Measurements from ENCODE around the gene FAM107B. TPM values are rescaled to one million over a fixed set of nuclear protein-coding genes. Genes with fewer than 3 reads are reported as not detected.

FAM107B gene
- polyA plus RNA-seq, 3 donors from 2014 or later = 240 to 338 (median 268) TPM

GRCh38 chr10:14625765-14626525, 148.8 kb downstream of the FAM107B start:
- no peak overlapping the region for H3K4me3 Mint-ChIP-seq
- DNase-seq = no peak
- no peaks in the 10 kb centered on the region for H3K4me1 Mint-ChIP-seq
- H3K36me3 Mint-ChIP-seq = peaks cover 0 to 4% (median 0%) of the 10 kb centered on the region in 3 donors
- peak overlapping the region in 1 of 6 donors; percentile 2 for H3K27ac Mint-ChIP-seq
- no peaks in the 10 kb centered on the region for H3K9me3 Mint-ChIP-seq
- peaks cover 0 to 4% (median 4%) of the 10 kb centered on the region in 3 donors for H3K27me3 Mint-ChIP-seq (ENCODE audit: low read depth in 3 of 3)

GRCh38 chr10:14625192-14625631, 149.5 kb downstream of the FAM107B start:
- no peak for DNase-seq
- no peak overlapping the region for H3K4me3 Mint-ChIP-seq
- no peak overlapping the region for H3K27ac Mint-ChIP-seq
- no peaks in the 10 kb centered on the region for H3K4me1 Mint-ChIP-seq
- peaks cover 0 to 4% (median 0%) of the 10 kb centered on the region in 3 donors for H3K36me3 Mint-ChIP-seq
- H3K27me3 Mint-ChIP-seq (ENCODE audit: low read depth in 3 of 3) = peaks cover 0 to 4% (median 4%) of the 10 kb centered on the region in 3 donors
- H3K9me3 Mint-ChIP-seq = no peaks in the 10 kb centered on the region

GRCh38 chr10:14624600-14624999, 150.1 kb downstream of the FAM107B start:
- Mint-ChIP-seq H3K9me3 (no peaks in the 10 kb centered on the region), H3K4me1 (no peaks in the 10 kb centered on the region), H3K36me3 (peaks cover 0 to 4% (median 0%) of the 10 kb centered on the region in 3 donors), H3K27ac (no peak overlapping the region), H3K4me3 (no peak overlapping the region), H3K27me3 (ENCODE audit: low read depth in 3 of 3) (peaks cover 0 to 4% (median 4%) of the 10 kb centered on the region in 3 donors)
- DNase-seq = no peak

- Mint-ChIP-seq H3K27ac (no peak overlapping the region), H3K27me3 (ENCODE audit: low read depth in 3 of 3) (peaks cover 0 to 4% (median 4%) of the 10 kb centered on the region in 3 donors), H3K4me3 (no peak overlapping the region), H3K4me1 (no peaks in the 10 kb centered on the region), H3K9me3 (no peaks in the 10 kb centered on the region), H3K36me3 (peaks cover 0 to 4% (median 0%) of the 10 kb centered on the region in 3 donors)
- DNase-seq = no peak
Observed at GRCh38 chr10:14623931-14624330, 150.8 kb downstream of the FAM107B start.

- Mint-ChIP-seq H3K27me3 (ENCODE audit: low read depth in 3 of 3) (peaks cover 0 to 4% (median 4%) of the 10 kb centered on the region in 3 donors), H3K9me3 (no peaks in the 10 kb centered on the region), H3K27ac (peak overlapping the region in 1 of 6 donors; percentile 67), H3K4me3 (no peak overlapping the region), H3K36me3 (no peaks in the 10 kb centered on the region), H3K4me1 (peaks cover 8 to 10% of the 10 kb centered on the region in 2 donors)
- no peak for DNase-seq
Observed at GRCh38 chr10:14621037-14621436, 153.7 kb downstream of the FAM107B start.

GRCh38 chr10:14618674-14619073, 156.0 kb downstream of the FAM107B start:
- H3K4me1 Mint-ChIP-seq = peaks cover 8 to 10% of the 10 kb centered on the region in 2 donors
- DNase-seq = no peak
- no peaks in the 10 kb centered on the region for H3K36me3 Mint-ChIP-seq
- H3K4me3 Mint-ChIP-seq = no peak overlapping the region
- H3K27me3 Mint-ChIP-seq (ENCODE audit: low read depth in 3 of 3) = no peaks in the 10 kb centered on the region
- H3K27ac Mint-ChIP-seq = no peak overlapping the region
- H3K9me3 Mint-ChIP-seq = no peaks in the 10 kb centered on the region

GRCh38 chr10:14617852-14618251, 156.8 kb downstream of the FAM107B start:
- Mint-ChIP-seq H3K9me3 (no peaks in the 10 kb centered on the region), H3K27ac (peak overlapping the region in 1 of 6 donors; percentile 22), H3K27me3 (ENCODE audit: low read depth in 3 of 3) (no peaks in the 10 kb centered on the region), H3K36me3 (no peaks in the 10 kb centered on the region), H3K4me1 (peaks cover 8 to 10% of the 10 kb centered on the region in 2 donors), H3K4me3 (no peak overlapping the region)
- no peak for DNase-seq

- H3K27ac Mint-ChIP-seq = peak overlapping the region in 4 of 6 donors; percentile 13 to 59 (median 32)
- H3K4me3 Mint-ChIP-seq = no peak overlapping the region
Observed at GRCh38 chr10:14616955-14617730, 157.6 kb downstream of the FAM107B start.

GRCh38 chr10:14616465-14616864, 158.2 kb downstream of the FAM107B start:
- Mint-ChIP-seq H3K27me3 (ENCODE audit: low read depth in 3 of 3) (peaks cover 0 to 1% (median 0%) of the 10 kb centered on the region in 3 donors), H3K4me1 (peaks cover 8 to 10% of the 10 kb centered on the region in 2 donors), H3K27ac (no peak overlapping the region), H3K4me3 (no peak overlapping the region), H3K36me3 (no peaks in the 10 kb centered on the region), H3K9me3 (no peaks in the 10 kb centered on the region)
- no peak for DNase-seq

More at GRCh38 chr10:14616955-14617730, 157.6 kb downstream of the FAM107B start:
- Mint-ChIP-seq H3K4me1 (peaks cover 8 to 10% of the 10 kb centered on the region in 2 donors), H3K27me3 (ENCODE audit: low read depth in 3 of 3) (peaks cover 0 to 1% (median 0%) of the 10 kb centered on the region in 3 donors), H3K9me3 (no peaks in the 10 kb centered on the region), H3K36me3 (no peaks in the 10 kb centered on the region)
- no peak for DNase-seq

GRCh38 chr10:14613588-14613920, 161.1 kb downstream of the FAM107B start:
- H3K4me3 Mint-ChIP-seq = no peak overlapping the region

GRCh38 chr10:14612873-14613587, 161.7 kb downstream of the FAM107B start:
- no peak overlapping the region for H3K27ac Mint-ChIP-seq
- peaks cover 10 to 14% of the 10 kb centered on the region in 2 donors for H3K4me1 Mint-ChIP-seq
- no peaks in the 10 kb centered on the region for H3K36me3 Mint-ChIP-seq
- peaks cover 0 to 1% (median 0%) of the 10 kb centered on the region in 3 donors for H3K27me3 Mint-ChIP-seq (ENCODE audit: low read depth in 3 of 3)
- no peak for DNase-seq
- H3K9me3 Mint-ChIP-seq = no peaks in the 10 kb centered on the region
- H3K4me3 Mint-ChIP-seq = no peak overlapping the region

More at GRCh38 chr10:14613588-14613920, 161.1 kb downstream of the FAM107B start:
- peaks cover 0 to 1% (median 0%) of the 10 kb centered on the region in 3 donors for H3K27me3 Mint-ChIP-seq (ENCODE audit: low read depth in 3 of 3)
- H3K27ac Mint-ChIP-seq = no peak overlapping the region
- no peak for DNase-seq
- H3K36me3 Mint-ChIP-seq = no peaks in the 10 kb centered on the region
- H3K9me3 Mint-ChIP-seq = no peaks in the 10 kb centered on the region
- H3K4me1 Mint-ChIP-seq = peaks cover 10% of the 10 kb centered on the region in 2 donors

GRCh38 chr10:14611968-14612693, 162.6 kb downstream of the FAM107B start:
- no peak for DNase-seq

GRCh38 chr10:14609178-14609577, 165.5 kb downstream of the FAM107B start:
- no peak for DNase-seq
- Mint-ChIP-seq H3K27me3 (ENCODE audit: low read depth in 3 of 3) (peaks cover 0 to 3% (median 1%) of the 10 kb centered on the region in 3 donors), H3K36me3 (no peaks in the 10 kb centered on the region), H3K4me1 (peaks cover 8 to 14% of the 10 kb centered on the region in 2 donors), H3K9me3 (no peaks in the 10 kb centered on the region), H3K4me3 (no peak overlapping the region), H3K27ac (no peak overlapping the region)

More at GRCh38 chr10:14611968-14612693, 162.6 kb downstream of the FAM107B start:
- Mint-ChIP-seq H3K27me3 (ENCODE audit: low read depth in 3 of 3) (peaks cover 0 to 1% (median 0%) of the 10 kb centered on the region in 3 donors), H3K36me3 (no peaks in the 10 kb centered on the region), H3K4me1 (peaks cover 6 to 10% of the 10 kb centered on the region in 2 donors), H3K27ac (no peak overlapping the region), H3K9me3 (no peaks in the 10 kb centered on the region), H3K4me3 (no peak overlapping the region)

Data from immature natural killer cell (primary cell).